GM19193 (cell line): Measurements from ENCODE around the gene RINL.

Experiments used
- POLR2A ChIP-seq: IDR thresholded peaks from 4 replicates; pipeline ENCODE4 v1.6.1; 2011; ENCODE audit not compliant: insufficient read depth, insufficient read length; ENCODE audit errors: extremely low read depth

The RINL gene

GRCh38 chr19:38892841-38893240, 14.8 kb upstream of the RINL start:
- TF ChIP-seq POLR2A = no peak

- TF ChIP-seq POLR2A = no peak
Measured at GRCh38 chr19:38891771-38892170, 13.7 kb upstream of the RINL start.

- no peak for TF ChIP-seq POLR2A
Measured at GRCh38 chr19:38890686-38891085, 12.6 kb upstream of the RINL start.

GRCh38 chr19:38889803-38890202, 11.7 kb upstream of the RINL start:
- no peak for TF ChIP-seq POLR2A

GRCh38 chr19:38888876-38889275, 10.8 kb upstream of the RINL start:
- TF ChIP-seq POLR2A = no peak

GRCh38 chr19:38883286-38883685, 5.2 kb upstream of the RINL start:
- no peak for TF ChIP-seq POLR2A

- no peak for TF ChIP-seq POLR2A
Measured at GRCh38 chr19:38880882-38881609, 3.0 kb upstream of the RINL start.

GRCh38 chr19:38880076-38880881, 2.2 kb upstream of the RINL start:
- TF ChIP-seq POLR2A = no peak

- no peak for TF ChIP-seq POLR2A
Measured at GRCh38 chr19:38879400-38879751, 1.3 kb upstream of the RINL start.

- TF ChIP-seq POLR2A = no peak
Measured at GRCh38 chr19:38878575-38879399, 712 bp upstream of the RINL start.

GRCh38 chr19:38875656-38876395, 2.2 kb downstream of the RINL start:
- TF ChIP-seq POLR2A = no peak

GRCh38 chr19:38870612-38871011, 7.5 kb downstream of the RINL start:
- TF ChIP-seq POLR2A = no peak

GRCh38 chr19:38869836-38870607, 8.1 kb downstream of the RINL start:
- no peak for TF ChIP-seq POLR2A
